WI38 (cell line): ENCODE measurements around the gene EVA1A.

Experiments used
- H3K4me3 ChIP-seq: 2 replicates; pipeline ENCODE4 v1.5.1; 2011; ENCODE audit warnings: low read depth, mild to moderate bottlenecking, control low read depth, low read length
- TF ChIP-seq, protein P1 (sequence below): IDR thresholded peaks from 2 replicates; pipeline ENCODE4 v1.5.1; 2012; ENCODE audit warnings: low read depth, mild to moderate bottlenecking, control low read depth, low read length

Gene EVA1A

GRCh38 chr2:75549401-75550253, 11.1 kb downstream of the EVA1A start:
- no peak overlapping the region for H3K4me3 ChIP-seq
- TF ChIP-seq, protein P1, sequence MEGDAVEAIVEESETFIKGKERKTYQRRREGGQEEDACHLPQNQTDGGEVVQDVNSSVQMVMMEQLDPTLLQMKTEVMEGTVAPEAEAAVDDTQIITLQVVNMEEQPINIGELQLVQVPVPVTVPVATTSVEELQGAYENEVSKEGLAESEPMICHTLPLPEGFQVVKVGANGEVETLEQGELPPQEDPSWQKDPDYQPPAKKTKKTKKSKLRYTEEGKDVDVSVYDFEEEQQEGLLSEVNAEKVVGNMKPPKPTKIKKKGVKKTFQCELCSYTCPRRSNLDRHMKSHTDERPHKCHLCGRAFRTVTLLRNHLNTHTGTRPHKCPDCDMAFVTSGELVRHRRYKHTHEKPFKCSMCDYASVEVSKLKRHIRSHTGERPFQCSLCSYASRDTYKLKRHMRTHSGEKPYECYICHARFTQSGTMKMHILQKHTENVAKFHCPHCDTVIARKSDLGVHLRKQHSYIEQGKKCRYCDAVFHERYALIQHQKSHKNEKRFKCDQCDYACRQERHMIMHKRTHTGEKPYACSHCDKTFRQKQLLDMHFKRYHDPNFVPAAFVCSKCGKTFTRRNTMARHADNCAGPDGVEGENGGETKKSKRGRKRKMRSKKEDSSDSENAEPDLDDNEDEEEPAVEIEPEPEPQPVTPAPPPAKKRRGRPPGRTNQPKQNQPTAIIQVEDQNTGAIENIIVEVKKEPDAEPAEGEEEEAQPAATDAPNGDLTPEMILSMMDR: no peak

DNA sequence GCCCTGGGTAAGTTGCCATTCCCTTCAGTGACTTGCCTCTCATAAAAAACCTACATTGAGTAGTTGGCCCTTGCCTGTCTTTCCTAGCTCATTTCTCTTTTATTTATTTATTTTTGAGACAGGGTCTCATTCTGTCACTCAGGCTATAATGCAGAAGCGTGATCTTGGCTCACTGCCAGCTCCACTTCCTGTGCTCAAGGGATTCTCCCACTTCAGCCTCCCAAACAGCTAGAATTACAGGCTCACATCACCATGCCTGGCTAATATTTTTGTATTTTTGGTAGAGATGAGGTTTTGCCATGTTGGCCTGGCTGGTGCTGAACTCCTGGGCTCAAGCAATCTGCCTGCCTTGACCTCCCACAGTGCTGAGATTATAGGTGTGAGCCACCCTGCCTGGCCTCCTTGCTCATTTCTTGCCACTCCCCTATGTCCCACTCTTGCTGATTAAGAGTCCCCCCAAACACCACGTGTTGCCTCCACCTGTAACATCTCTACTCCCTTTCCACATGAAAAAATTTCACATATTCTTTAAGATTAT, 12.6 kb downstream of the EVA1A start:
- TF ChIP-seq, protein P1: no peak

GRCh38 chr2:75547345-75548035, 13.2 kb downstream of the EVA1A start:
- TF ChIP-seq, protein P1: no peak
- no peak overlapping the region for H3K4me3 ChIP-seq

More for the DNA sequence above, 12.6 kb downstream of the EVA1A start:
- H3K4me3 ChIP-seq: no peak overlapping the region

DNA sequence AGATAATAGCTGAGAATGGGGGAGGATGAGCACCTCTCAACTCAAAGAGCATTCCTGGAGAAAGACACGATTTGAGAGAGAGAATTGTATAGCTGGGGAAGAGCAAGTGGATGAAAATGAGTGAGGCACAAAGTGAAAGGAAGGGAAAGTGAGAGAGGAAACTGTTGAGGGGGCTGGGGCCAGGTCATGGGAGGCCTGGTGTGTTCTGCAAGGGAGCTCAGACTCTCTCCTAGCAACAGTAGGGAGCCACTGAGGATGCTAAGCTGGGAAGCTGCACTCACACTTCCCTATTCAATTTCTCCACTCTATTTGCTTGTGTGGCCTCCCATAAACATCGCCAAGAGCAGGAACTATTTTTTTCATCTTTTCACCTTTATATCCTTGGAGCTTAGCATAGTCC, 14.8 kb downstream of the EVA1A start:
- TF ChIP-seq, protein P1: no peak
- no peak overlapping the region for H3K4me3 ChIP-seq

DNA sequence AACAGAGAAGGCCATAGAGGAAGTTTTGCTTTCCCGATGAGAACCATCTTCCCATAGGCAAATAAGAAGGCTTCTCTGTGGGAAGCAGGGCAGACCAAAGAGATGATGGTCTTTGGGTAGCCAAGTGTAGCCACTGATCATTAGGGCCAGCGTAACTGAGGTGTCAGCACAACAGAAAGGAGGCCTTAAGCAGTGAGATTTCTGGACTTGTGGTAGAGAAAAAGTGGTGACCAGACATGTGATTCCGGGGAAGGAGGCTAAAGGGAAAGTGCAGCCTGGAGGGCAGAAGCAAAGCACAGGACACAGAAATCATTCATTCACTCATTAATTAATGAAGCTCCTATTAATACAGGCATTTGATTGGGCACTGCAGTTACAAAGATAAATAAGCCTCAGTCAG, 15.4 kb downstream of the EVA1A start:
- no peak overlapping the region for H3K4me3 ChIP-seq
- TF ChIP-seq, protein P1: no peak

DNA sequence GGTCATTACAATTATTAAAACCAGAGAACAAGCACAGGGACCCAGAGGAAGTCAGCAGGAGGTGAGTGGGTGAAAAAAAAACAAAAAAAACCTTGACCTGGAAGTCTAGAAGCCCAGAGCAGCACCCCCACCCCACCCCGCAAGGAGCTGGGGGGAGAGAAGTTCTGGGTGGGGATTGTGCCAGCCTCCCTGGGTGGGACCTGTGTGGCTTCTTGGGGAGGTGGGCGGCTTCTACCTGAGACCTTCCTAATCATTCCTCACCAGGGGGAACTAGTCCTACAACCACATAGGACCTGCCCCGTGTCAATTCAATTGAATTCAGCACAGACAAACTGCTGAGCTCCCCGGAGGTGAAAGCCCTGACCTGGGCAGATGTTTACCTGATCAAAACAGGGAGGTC, 17.3 kb downstream of the EVA1A start:
- TF ChIP-seq, protein P1: no peak
- H3K4me3 ChIP-seq: no peak overlapping the region

DNA sequence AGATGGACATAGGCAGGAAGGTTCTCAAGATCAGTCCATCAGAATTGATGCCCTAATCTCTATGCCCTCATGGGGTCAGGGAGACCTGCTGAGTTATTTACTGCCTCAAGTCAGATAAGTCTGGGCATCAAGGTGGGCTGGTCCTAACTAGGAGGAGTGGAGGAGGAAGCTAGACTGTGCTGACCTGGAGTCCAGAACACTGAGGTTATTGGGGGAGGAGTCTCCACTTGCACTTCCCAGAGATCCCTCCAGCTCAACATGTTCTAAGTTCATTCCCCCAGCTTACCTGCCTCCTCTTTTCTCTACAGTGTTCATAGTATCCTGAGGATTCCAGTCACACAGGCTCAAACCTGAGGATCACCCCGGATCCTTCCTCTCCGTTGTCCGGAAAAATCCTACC, 19.3 kb downstream of the EVA1A start:
- no peak overlapping the region for H3K4me3 ChIP-seq
- TF ChIP-seq, protein P1: no peak
